SK-N-SH treated with all-trans-retinoic acid at 6 μM for 48 hours (cell line): ENCODE results near the gene RAB7B.

Source experiments
- ATAC-seq: fragments of 200-7000 bp; cut with Tn5 transposase; 3 replicates; pipeline ENCODE4 v1.9.1; 2020; ENCODE audit warnings: mild to moderate bottlenecking, moderate library complexity
- ARNTL ChIP-seq: fragments of 450-650 bp; formaldehyde crosslinking; IDR thresholded peaks from 2 replicates; pipeline ENCODE4 v1.5.0; 2020; ENCODE audit warnings: low read depth, mild to moderate bottlenecking, moderate library complexity, borderline replicate concordance
- BACH2 ChIP-seq: fragments of 250-450 bp; sonication (Bioruptor Pico); IDR thresholded peaks from 2 replicates; pipeline ENCODE4 v1.9.0; 2021; ENCODE audit warnings: mild to moderate bottlenecking, borderline replicate concordance
- CREB5 ChIP-seq: fragments of 250-450 bp; sonication (Bioruptor Pico); IDR thresholded peaks from 2 replicates; pipeline ENCODE4 v1.5.1; 2020; ENCODE audit warnings: low read depth, mild to moderate bottlenecking, moderate library complexity
- CSDC2 ChIP-seq: fragments of 250-450 bp; sonication (Bioruptor Pico); IDR thresholded peaks from 2 replicates; pipeline ENCODE4 v1.5.0; 2020; ENCODE audit warnings: mild to moderate bottlenecking, moderate library complexity
- CSRNP3 ChIP-seq: fragments of 250-450 bp; sonication (Bioruptor Pico); IDR thresholded peaks from 2 replicates; pipeline ENCODE4 v1.5.1; 2021; ENCODE audit warnings: mild to moderate bottlenecking, moderate library complexity
- ESRRG ChIP-seq: fragments of 250-450 bp; sonication (Bioruptor Pico); IDR thresholded peaks from 2 replicates; pipeline ENCODE4 v1.6.1; 2021; ENCODE audit warnings: mild to moderate bottlenecking
- GLIS3 ChIP-seq: fragments of 250-450 bp; sonication (Bioruptor Pico); IDR thresholded peaks from 2 replicates; pipeline ENCODE4 v1.5.0; 2020; ENCODE audit warnings: mild to moderate bottlenecking, moderate library complexity
- ISL1 ChIP-seq: fragments of 250-450 bp; sonication (Bioruptor Pico); IDR thresholded peaks from 2 replicates; pipeline ENCODE4 v2.1.2; 2022; ENCODE audit warnings: mild to moderate bottlenecking, moderate library complexity
- OSR1 ChIP-seq: fragments of 250-450 bp; sonication (Bioruptor Pico); IDR thresholded peaks from 2 replicates; pipeline ENCODE4 v1.8.0; 2022; ENCODE audit warnings: moderate library complexity, mild to moderate bottlenecking, inconsistent platforms
- PATZ1 ChIP-seq: fragments of 250-450 bp; sonication (Bioruptor Pico); IDR thresholded peaks from 2 replicates; pipeline ENCODE4 v1.8.0; 2020; ENCODE audit warnings: mild to moderate bottlenecking, moderate library complexity, borderline replicate concordance
- POU6F1 ChIP-seq: fragments of 250-450 bp; sonication (Bioruptor Pico); IDR thresholded peaks from 2 replicates; pipeline ENCODE4 v1.8.0; 2021; ENCODE audit warnings: low read depth, mild to moderate bottlenecking, moderate library complexity, borderline replicate concordance
- PPARA ChIP-seq: fragments of 250-450 bp; sonication (Bioruptor Pico); IDR thresholded peaks from 2 replicates; pipeline ENCODE4 v1.5.0; 2020; ENCODE audit warnings: mild to moderate bottlenecking, borderline replicate concordance
- RARB ChIP-seq: fragments of 250-450 bp; sonication (Bioruptor Pico); IDR thresholded peaks from 2 replicates; pipeline ENCODE4 v1.8.0; 2021; ENCODE audit warnings: mild to moderate bottlenecking, moderate library complexity
- SNAI2 ChIP-seq: fragments of 250-450 bp; sonication (Bioruptor Pico); IDR thresholded peaks from 2 replicates; pipeline ENCODE4 v1.5.0; 2020; ENCODE audit warnings: mild to moderate bottlenecking, moderate library complexity
- TCF4 ChIP-seq: fragments of 250-450 bp; sonication (Bioruptor Pico); IDR thresholded peaks from 2 replicates; pipeline ENCODE4 v1.8.0; 2021; ENCODE audit warnings: mild to moderate bottlenecking, moderate library complexity, borderline replicate concordance
- TOX ChIP-seq: fragments of 250-450 bp; sonication (Bioruptor Pico); IDR thresholded peaks from 2 replicates; pipeline ENCODE4 v1.8.0; 2021; ENCODE audit warnings: mild to moderate bottlenecking, moderate library complexity, borderline replicate concordance
- ZC3H10 ChIP-seq: fragments of 250-450 bp; sonication (Bioruptor Pico); IDR thresholded peaks from 2 replicates; pipeline ENCODE4 v1.5.1; 2021; ENCODE audit warnings: mild to moderate bottlenecking, moderate library complexity
- ZFP3 ChIP-seq: fragments of 250-450 bp; sonication (Bioruptor Pico); IDR thresholded peaks from 2 replicates; pipeline ENCODE4 v1.5.0; 2020; ENCODE audit warnings: mild to moderate bottlenecking, moderate library complexity
- ZFP30 ChIP-seq: fragments of 450-650 bp; formaldehyde crosslinking; IDR thresholded peaks from 2 replicates; pipeline ENCODE4 v1.5.0; 2022; ENCODE audit warnings: mild to moderate bottlenecking, moderate library complexity
- ZNF565 ChIP-seq: fragments of 450-650 bp; formaldehyde crosslinking; conservative IDR thresholded peaks from 2 replicates; pipeline ENCODE4 v1.5.0; 2020; ENCODE audit warnings: low read depth, mild to moderate bottlenecking, moderate library complexity
- ZNF70 ChIP-seq: fragments of 450-650 bp; formaldehyde crosslinking; IDR thresholded peaks from 2 replicates; pipeline ENCODE4 v1.5.0; 2020; ENCODE audit warnings: mild to moderate bottlenecking, moderate library complexity
- ZNF8 ChIP-seq: fragments of 450-650 bp; formaldehyde crosslinking; IDR thresholded peaks from 2 replicates; pipeline ENCODE4 v1.5.0; 2020; ENCODE audit warnings: mild to moderate bottlenecking, moderate library complexity

The RAB7B gene

GRCh38 chr1:206050655-206051235 lies 47.5 kb upstream of the RAB7B start:
- no peak for ATAC-seq

GRCh38 chr1:206049919-206050600 lies 46.9 kb upstream of the RAB7B start:
- no peak for ATAC-seq
- TF ChIP-seq PPARA (CRISPR knock-in tag) = no peak
- TF ChIP-seq ZFP30 (CRISPR knock-in tag) = no peak
- no peak for TF ChIP-seq ARNTL (CRISPR knock-in tag)
- TF ChIP-seq ZFP3 = no peak
- TF ChIP-seq POU6F1 = no peak
- TF ChIP-seq ZC3H10 (CRISPR knock-in tag) = no peak
- TF ChIP-seq CSRNP3 (CRISPR knock-in tag) = no peak
- TF ChIP-seq ESRRG (CRISPR knock-in tag) = no peak
- TF ChIP-seq TOX (CRISPR knock-in tag) = no peak
- TF ChIP-seq PATZ1 = no peak
- TF ChIP-seq ZNF70 = no peak
- TF ChIP-seq RARB (CRISPR knock-in tag) = no peak
- no peak for TF ChIP-seq ZNF565 (CRISPR knock-in tag)
- TF ChIP-seq GLIS3 (CRISPR knock-in tag) = no peak
- no peak for TF ChIP-seq TCF4 (CRISPR knock-in tag)
- TF ChIP-seq CREB5 (CRISPR knock-in tag) = no peak
- no peak for TF ChIP-seq CSDC2
- no peak for TF ChIP-seq SNAI2 (CRISPR knock-in tag)
- TF ChIP-seq OSR1 = no peak
- no peak for TF ChIP-seq BACH2

More at GRCh38 chr1:206050655-206051235, 47.5 kb upstream of the RAB7B start:
- TF ChIP-seq ZNF70 (no peak), ZNF565 (CRISPR knock-in tag) (no peak), ZNF8 (CRISPR knock-in tag) (no peak), ISL1 (no peak), ARNTL (CRISPR knock-in tag) (no peak), PPARA (CRISPR knock-in tag) (no peak), ZFP3 (no peak), SNAI2 (CRISPR knock-in tag) (no peak), ZC3H10 (CRISPR knock-in tag) (no peak), BACH2 (no peak)

GRCh38 chr1:206049293-206049692 lies 46.1 kb upstream of the RAB7B start:
- ATAC-seq = no peak
- TF ChIP-seq CSRNP3 (CRISPR knock-in tag) (no peak), CSDC2 (no peak), CREB5 (CRISPR knock-in tag) (no peak)
